ENCODE measurements around the gene SLC12A4.

Gene SLC12A4

DNA sequence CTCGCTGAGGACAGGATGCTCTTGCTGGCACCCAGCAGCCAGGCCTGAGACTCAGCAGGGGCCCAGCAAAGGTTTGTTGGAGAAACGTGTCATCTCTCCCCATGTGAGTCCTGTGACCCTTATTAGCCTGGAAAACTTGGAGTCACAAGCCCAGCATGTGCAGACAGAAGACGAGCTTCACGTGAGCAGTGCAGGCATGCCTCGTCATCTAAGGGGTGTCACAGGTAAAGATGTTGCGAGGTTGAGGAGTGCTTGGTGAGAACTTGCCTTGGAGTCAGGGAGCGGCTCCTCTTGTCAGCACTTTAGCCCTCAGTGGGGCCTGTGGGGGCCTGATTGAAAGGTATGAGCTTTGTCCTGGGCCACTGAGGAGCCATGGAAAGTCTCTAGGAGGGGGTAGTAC is 34.6 kb downstream of the SLC12A4 start:
- Histone ChIP-seq H3K4me3 (ENCODE audit: low read depth, low read length) (no peak overlapping the region), H3K36me3 (no peaks in the 10 kb centered on the region; the same call in 1 of the 2 replicates)
- TF ChIP-seq, protein P1, sequence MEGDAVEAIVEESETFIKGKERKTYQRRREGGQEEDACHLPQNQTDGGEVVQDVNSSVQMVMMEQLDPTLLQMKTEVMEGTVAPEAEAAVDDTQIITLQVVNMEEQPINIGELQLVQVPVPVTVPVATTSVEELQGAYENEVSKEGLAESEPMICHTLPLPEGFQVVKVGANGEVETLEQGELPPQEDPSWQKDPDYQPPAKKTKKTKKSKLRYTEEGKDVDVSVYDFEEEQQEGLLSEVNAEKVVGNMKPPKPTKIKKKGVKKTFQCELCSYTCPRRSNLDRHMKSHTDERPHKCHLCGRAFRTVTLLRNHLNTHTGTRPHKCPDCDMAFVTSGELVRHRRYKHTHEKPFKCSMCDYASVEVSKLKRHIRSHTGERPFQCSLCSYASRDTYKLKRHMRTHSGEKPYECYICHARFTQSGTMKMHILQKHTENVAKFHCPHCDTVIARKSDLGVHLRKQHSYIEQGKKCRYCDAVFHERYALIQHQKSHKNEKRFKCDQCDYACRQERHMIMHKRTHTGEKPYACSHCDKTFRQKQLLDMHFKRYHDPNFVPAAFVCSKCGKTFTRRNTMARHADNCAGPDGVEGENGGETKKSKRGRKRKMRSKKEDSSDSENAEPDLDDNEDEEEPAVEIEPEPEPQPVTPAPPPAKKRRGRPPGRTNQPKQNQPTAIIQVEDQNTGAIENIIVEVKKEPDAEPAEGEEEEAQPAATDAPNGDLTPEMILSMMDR (IDR thresholded peaks at IDR 0.05; ENCODE audit: low read depth, low read length): no peak

DNA sequence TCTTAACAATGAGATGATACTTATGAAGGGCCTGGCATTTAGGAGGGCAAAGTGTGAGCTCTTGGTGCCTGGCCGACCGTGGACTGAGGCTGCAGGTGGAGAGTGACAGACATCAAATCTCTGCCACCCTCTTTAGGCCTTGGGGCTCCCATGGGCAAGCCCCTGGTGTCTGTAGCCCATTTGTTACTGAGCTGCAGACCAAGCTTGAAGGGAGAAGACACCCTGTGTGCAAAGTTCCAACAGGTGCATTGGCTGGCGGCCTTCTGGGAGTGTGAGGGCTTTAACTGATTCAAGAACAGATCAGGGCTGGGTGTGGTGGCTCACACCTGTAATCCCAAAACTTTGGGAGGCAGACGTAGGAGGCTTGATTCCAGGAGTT is 36.0 kb downstream of the SLC12A4 start:
- Histone ChIP-seq H3K36me3 (peaks cover 4% of the 10 kb centered on the region), H3K4me3 (ENCODE audit: low read depth, low read length) (no peak overlapping the region), H3K27ac (no peak overlapping the region), H3K9me3 (ENCODE audit: severe bottlenecking) (no peaks in the 10 kb centered on the region), H3K27me3 (ENCODE audit: insufficient read depth, low read depth, severe bottlenecking) (no peaks in the 10 kb centered on the region)
- DNase-seq: no peak
- TF ChIP-seq, protein P1 (IDR thresholded peaks at IDR 0.05; ENCODE audit: low read depth, low read length): no peak

More for the DNA sequence above, 34.6 kb downstream of the SLC12A4 start:
- H3K27ac ChIP-seq: no peak overlapping the region
- DNase-seq: no peak
- no peaks in the 10 kb centered on the region for H3K27me3 ChIP-seq (ENCODE audit: insufficient read depth, low read depth, severe bottlenecking)
- no peaks in the 10 kb centered on the region for H3K9me3 ChIP-seq (ENCODE audit: severe bottlenecking)

DNA sequence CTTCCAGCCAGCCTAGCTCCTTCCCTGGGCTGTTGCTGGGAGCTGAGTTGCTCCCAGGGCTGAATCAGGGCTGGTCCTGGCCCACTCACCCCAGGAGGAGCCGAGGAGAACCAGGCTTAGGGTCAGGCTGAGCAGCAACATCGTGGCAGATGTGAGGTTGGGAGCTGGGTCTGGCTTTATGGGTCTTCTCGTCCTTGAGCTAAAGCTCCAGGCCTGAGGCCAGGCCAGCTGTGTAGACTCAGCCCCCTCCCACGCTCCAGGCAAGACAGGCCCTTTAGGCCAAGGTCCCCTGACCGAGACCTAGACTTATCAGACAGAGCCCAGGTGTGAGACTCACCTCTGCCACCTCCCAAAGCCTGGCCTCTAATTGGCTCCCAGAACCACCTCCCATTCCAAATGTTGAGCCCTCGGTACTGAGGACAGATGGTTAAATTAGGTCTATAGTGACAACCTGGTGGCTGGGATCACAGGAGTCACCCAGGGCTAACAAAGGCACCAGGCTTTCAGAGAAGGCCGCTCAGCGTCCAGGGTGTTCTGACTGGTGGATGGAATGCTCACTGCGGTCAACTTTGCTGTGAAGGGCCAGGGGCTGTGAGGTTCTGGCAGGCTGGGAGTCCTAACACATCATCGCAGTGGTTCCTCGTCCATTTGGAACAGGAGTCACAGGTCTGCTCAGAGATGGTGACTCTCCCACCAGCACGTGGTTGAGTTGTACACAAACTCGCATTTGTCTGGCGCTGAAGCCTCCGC is 36.5 kb downstream of the SLC12A4 start, which contains the start of gene CTRL:
Gene CTRL, minus strand, starts transcription at position 151 of the 750 bp plus-strand sequence. Its CDS starts 10 bp downstream, at position 141.
- Histone ChIP-seq H3K4me3 (ENCODE audit: low read depth, low read length) (no peak within 1 kb of the TSS), H3K27me3 (ENCODE audit: insufficient read depth, low read depth, severe bottlenecking) (no peaks in the 10 kb centered on the region), H3K27ac (no peak within 1 kb of the TSS), H3K9me3 (ENCODE audit: severe bottlenecking) (no peaks in the 10 kb centered on the region), H3K36me3 (peaks cover 4% of the 10 kb centered on the region)
- TF ChIP-seq, protein P1 (IDR thresholded peaks at IDR 0.05; ENCODE audit: low read depth, low read length): peak; percentile 31
- DNase-seq: no peak

DNA sequence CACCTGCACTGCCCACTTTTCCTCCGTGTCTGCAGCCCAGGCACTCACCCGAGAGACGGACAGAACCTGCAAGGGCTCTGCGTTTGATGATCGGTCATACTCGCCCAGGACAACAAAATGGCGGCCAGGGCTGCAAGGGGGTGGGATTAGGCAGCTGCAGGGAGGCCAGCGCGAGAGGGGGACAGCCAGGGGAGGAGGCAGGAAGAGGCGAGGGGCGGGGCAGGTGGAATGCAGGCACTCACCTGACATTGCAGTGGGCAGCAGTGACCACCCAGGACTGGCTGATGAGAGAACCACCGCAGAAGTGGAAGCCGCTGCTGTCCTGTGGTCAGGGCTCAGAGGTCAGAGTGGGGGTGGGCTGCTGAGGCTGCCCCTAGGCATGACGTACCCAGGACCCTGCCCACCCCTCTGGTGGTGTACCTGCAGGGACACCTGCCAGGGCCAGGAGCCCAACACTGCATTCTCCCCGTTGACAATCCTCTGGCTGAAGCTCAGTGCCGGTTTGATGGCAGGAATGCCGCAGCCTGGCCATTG is 37.7 kb downstream of the SLC12A4 start:
- no peaks in the 10 kb centered on the region for H3K9me3 ChIP-seq (ENCODE audit: severe bottlenecking)
- no peaks in the 10 kb centered on the region for H3K27me3 ChIP-seq (ENCODE audit: insufficient read depth, low read depth, severe bottlenecking)
- H3K4me3 ChIP-seq (ENCODE audit: low read depth, low read length): no peak overlapping the region
- H3K36me3 ChIP-seq: peaks cover 4% of the 10 kb centered on the region
- H3K27ac ChIP-seq: no peak overlapping the region
- TF ChIP-seq, protein P1 (IDR thresholded peaks at IDR 0.05; ENCODE audit: low read depth, low read length): no peak
- DNase-seq: no peak

DNA sequence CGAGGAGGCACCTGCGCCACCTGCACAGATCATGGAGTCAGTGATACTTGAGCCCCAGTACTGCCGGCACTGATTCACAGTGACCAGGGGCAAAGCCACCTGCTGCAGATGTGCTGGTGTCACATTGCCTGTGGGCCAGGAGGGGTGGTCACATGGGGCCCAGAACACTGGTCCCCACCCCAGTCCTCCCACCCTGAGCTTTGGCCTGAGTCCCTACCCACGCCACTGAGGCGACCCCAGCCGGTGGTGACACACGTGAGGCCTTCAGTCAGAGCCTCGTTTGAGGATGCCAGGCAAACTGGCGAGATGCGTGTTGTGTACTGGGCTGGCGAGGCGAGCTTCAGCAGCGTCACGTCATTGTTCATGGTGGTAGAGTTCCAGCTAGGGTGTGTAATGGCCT is 38.2 kb downstream of the SLC12A4 start:
- Histone ChIP-seq H3K27me3 (ENCODE audit: insufficient read depth, low read depth, severe bottlenecking) (no peaks in the 10 kb centered on the region), H3K36me3 (peaks cover 4% of the 10 kb centered on the region), H3K4me3 (ENCODE audit: low read depth, low read length) (no peak overlapping the region), H3K27ac (no peak overlapping the region), H3K9me3 (ENCODE audit: severe bottlenecking) (no peaks in the 10 kb centered on the region)
- DNase-seq: no peak
- TF ChIP-seq, protein P1 (IDR thresholded peaks at IDR 0.05; ENCODE audit: low read depth, low read length): no peak

Data from WERI-Rb-1 (cell line).